Inflammatory macrophage treated with lipopolysaccharide for 1 hour (primary cell): ENCODE results near the gene TNNI3.
"Not testable (repeated sequence)": the region's sequence is repeated elsewhere in the genome, so short reads cannot be mapped to it uniquely, and the experiment has no call there.

ENCODE experiments used
- DNase-seq, 2 donors: peaks; one replicate each; pipeline ENCODE4 v3.0.0-alpha.2; 2020 to 2022

Gene TNNI3

DNA sequence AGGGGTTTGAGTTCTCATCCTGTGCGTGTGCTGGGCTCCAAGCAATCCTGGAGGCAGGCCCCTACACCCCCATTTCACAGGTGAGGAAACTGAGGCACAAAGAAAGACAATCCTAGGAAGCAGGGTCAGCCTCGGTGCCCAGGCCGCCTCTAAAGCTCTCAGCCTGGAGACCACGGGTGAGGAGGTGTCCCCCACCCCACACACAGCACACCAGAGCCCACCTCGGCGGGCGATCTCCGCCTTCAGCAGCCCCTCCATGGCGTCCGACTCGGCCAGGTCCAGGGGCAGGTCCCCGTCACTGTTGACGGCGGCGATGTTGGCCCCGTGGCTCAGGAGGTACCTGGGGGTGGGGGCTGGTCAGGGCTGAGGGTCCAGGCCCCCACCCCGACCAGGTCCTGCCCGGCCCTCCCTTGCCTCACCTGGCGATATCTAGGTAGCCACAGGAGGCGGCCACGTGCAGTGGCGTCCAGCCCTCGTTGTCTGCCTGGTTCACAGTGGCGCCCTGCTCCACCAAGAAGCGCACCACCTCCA lies 45.2 kb downstream of the TNNI3 start:
- no peak for DNase-seq

DNA sequence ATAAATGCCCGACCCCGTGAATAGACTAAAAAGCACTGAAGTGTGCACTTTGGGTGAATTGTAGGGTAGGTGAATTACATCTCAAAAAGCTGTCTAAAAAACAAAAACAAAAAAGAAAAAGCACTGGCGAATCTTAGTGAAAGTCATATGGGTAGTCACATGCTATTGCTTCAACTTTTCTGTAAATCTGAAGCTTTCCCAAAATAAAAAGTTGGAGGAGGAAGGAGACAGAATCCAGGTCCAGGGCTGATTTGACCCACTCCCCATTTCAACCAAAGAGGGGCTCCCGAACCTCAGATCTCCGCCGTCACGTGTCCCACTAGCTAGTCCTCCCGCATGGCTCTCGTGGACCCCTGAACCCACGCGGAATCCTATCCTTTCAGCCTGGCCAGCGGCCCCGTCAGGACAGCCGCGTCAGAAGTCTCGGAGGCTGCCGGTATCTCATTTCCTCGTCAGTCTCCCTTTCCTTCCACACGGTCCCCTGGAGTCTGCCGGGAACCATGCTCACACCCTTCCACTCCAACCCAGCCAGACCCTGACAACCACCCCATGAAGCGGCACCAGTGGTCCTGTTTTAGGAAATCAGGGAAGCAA lies 46.2 kb downstream of the TNNI3 start:
- no peak for DNase-seq

DNA sequence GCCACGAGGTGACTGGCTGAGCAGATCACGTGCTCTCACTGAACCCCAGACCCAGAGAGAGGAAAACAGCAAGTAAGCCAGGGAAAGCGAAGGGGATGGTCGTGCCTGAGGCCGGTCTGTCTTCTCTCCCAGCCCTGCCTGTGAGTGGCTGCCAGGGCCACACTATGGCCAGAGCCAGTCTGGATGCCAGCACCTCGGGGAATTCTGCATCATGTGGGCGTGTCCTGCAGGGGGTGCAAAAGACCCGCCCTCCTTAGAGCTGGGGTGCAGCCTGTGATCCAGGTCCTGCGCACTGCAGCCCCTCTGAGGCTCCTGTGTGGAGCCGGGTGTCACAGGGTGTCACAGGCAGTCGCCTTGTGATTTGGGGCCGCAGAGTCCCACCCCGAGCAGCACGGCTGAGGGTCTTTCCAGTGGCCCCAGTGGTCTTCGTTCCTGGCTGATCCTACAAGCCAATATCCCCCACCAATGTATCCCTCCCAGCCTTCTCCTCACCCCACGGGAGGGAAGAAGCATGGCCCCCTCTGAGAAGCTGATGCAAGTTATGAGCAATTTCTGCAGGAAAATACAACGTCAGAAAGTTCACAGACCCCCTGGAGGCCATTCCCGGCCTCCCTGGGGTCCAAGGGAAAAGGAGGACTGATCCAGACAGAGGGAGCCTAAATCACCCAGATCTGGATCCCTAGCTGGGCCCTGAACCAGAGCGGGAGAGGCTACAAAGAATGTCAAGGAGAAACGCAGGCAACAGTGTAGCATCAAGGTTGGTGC lies 47.8 kb downstream of the TNNI3 start:
- no peak for DNase-seq

DNA sequence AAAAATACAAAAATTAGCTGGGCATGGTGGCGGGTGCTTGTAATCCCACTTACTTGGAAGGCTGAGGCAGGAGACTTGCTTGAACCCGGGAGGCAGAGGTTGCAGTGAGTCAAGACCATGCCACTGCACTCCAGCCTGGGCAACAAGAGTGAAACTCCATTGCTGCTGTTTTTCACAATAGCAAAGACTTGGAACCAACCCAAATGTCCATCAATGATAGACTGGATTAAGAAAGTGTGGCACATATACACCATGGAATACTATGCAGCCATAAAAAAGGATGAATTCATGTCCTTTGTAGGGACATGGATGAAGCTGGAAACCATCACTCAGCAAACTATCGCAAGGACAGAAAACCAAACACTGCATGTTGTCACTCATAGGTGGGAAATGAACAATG lies 50.3 kb downstream of the TNNI3 start:
- not testable (repeated sequence) for DNase-seq

DNA sequence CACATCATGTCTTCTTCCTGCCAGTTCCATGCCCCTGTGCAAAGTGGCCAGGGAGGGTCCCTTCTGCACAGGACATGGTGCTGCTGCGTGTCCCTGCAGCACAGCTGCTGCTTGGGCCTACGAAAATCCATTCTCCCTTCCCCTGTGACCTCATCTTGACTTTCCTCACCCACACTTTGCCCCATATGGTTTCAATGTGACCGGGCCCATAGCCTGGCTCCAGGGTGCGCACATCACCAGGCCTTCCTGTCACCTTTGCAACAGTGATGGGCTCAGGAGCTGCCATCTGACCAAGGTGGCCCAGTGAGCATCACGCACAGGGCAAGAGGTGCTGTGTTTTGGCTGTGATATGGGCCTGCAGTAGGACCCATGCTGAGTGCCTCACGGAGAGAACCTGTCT lies 50.9 kb downstream of the TNNI3 start:
- DNase-seq: no peak

DNA sequence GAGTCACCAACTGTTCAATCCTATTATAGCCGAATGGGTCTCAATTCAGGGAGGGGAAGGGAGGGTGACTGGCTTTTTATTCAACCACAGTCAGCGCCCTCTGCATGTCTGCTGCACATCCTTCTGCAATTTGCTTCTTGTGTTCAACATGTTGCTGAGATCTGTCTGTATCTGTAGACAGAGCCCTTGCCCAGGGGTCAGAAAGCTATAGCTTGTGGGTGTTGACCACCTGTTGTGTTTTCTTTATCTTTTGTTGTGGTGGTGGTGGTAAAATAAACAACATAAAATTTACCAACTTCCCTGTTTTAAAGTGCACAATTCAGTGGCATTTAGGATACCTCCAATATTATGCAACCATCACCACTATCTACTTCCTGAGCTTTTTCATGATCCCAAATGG lies 52.3 kb downstream of the TNNI3 start:
- DNase-seq: no peak

DNA sequence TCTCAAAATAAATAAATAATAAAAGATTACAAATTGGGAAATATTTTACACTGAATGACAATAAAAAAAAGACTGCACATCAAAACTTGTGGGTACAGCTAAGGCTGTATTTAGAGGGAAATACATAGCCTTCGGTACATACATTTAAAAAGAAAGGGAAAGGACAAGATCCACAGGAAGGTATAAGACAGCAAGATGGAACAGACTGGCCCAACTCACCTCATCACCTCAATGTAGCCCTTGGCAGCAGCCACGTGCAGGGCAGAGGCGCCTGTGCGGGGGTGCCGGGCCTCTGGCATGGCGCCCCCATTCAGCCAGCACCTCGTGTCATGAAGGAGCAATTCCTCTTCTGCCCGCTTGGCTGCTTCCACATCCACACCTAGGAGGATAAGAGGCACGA lies 54.3 kb downstream of the TNNI3 start:
- DNase-seq: no peak
